Cerebellar nuclear complex (tissue), 1 donor: ENCODE data around the gene TRPM6.

Experiments used
- DNase-seq, 2 experiments: peaks; one replicate each; lab custom pipeline; 2025; lab: John Stamatoyannopoulos, UW

The TRPM6 gene

DNA sequence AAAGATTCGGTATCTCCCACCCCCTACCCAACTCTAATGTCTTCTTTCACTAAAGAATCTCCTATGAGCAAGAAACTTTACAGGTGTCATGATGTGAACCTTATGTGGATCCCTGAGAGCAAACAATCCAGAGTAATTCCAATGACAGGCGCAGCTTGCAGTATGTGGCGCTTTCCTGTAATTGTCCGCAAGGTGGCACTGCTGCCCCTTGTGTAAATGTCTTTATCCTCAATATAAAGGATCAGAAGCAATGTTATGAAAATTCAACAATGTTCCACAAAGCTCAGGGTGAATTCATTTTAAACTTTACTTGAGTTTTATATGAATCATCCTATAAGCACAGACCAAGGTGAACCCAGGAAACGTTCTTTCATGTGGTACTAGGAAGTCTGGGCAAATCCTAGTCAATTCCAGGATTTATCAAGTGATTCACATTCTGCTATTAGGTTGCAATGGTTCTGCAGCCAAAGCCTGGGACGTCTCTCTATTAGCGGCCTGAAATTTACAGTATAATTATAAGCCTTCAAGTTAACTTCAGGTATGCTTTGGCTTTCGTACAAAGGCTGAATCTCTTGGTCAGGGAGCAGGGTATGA, 113.7 kb downstream of the TRPM6 start:
- DNase-seq, result peak in 1 of 2 experiments; percentile 9

GRCh38 chr9:74772121-74772520, 115.6 kb downstream of the TRPM6 start:
- DNase-seq, result no peak

- no peak for DNase-seq
Measured at GRCh38 chr9:74771672-74772071, 116.0 kb downstream of the TRPM6 start.

DNA sequence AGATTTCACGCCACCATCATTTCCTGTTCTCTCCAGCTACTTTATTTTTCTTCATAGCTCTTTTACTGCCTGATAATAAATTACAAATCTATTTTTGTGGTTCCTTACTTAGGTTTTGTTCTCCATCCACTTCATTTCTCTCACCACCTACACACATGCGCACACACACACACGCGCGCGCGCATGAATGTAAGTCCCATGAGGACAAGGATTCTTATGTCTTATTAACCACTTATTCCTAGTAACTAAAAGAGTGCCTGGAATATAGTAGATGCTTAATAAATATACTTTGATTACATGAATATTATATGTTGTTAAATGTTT, 116.5 kb downstream of the TRPM6 start:
- no peak for DNase-seq

DNA sequence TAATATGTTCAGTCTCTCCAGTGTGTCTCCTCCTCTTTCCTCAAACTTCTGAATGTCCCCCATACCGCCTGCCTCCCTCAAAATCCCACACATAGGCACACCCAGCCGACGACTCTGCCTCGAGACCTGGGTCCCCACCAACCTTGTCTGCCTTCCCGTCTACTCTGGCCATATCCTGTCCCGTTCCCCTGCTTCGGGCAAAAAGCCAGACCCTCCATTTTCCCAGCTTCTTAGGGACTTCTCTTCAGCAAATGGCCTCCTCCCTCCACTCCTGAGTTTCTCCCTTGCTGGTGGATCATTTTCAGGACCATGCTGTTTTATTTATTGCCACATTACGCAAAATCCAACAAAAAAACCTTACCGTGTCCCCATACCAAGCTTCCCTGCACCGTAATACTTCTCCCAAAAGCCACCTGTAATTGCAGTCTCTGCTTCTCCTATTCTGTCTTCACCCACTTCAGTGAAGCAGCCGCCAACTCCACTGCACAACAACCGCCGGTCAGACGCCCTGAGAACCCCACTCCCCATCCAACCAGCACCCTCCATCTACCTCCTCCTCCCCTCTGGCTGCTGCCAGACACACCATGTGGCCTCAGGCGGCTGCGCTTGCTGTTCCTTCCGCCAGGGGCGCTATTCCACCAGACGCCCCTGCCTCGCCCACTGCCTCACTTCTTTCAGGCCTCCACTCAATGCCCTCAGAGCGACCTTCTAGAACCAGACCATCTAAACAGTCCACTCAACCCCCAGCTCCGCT, 117.0 kb downstream of the TRPM6 start:
- no peak for DNase-seq

GRCh38 chr9:74765481-74765971, 122.2 kb downstream of the TRPM6 start:
- DNase-seq, result no peak

GRCh38 chr9:74762950-74763349, 124.8 kb downstream of the TRPM6 start:
- no peak for DNase-seq

GRCh38 chr9:74760031-74760700, 127.6 kb downstream of the TRPM6 start:
- no peak for DNase-seq

DNA sequence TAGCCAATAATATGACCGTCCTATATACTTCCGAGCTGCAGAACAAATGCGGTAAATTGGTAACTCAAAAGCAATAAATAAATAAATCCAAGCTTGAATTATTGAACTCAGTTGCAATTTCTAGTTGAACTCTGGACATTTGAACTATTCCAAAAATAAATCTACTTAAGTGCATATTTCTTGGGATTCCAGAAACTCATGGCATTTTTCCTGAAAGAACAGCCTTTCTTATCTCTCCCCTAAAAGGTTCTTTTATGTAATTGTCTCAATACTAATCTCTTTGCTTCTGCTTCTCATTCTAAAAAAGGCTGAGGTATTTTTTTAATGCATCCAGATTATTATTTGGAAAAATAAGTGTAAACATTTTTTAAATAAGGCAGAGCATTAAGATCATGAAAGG, 131.7 kb downstream of the TRPM6 start:
- DNase-seq, result no peak

DNA sequence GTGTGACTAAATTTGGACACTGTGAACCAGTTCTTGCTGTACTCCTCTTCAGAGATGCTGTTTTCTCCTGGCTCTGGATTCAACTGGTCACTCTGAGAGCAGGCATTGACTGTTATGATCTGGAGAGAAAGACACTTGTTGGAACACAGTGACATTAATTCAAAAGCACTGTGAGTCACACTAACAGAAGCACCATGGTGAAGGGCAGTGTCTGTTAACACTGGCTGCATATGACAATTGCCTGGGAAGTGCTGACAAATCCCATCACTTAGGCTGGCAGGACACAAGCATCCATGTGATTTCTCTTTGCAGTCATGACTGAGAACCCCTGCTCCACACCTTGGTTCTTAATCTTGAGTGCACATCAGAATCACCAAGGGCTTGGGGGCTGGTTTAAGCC, 132.4 kb downstream of the TRPM6 start:
- DNase-seq, result no peak

DNA sequence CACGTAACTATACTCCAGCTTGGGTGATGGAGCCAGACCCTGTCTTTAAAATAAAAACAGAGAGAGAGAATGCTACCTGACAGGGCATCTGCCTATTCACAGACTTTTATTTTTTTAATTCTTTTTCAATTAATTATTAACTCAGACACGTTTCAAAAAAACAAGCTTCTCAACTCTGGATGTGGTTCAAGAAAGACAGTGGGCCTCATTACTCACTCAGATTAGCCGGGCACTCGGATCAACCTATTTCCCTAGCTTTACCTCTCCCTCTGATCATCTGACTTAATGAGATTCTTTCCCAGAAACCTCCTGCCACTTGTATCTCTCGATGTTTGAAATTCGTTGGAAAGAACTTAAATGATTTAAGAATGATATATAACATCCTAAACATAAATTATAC, 134.1 kb downstream of the TRPM6 start:
- no peak for DNase-seq

GRCh38 chr9:74748966-74749365, 138.8 kb downstream of the TRPM6 start:
- DNase-seq, result no peak

GRCh38 chr9:74742792-74743730, 144.7 kb downstream of the TRPM6 start:
- DNase-seq, result no peak

GRCh38 chr9:74742191-74742790, 145.4 kb downstream of the TRPM6 start:
- DNase-seq, result no peak

- DNase-seq, result no peak
Measured at GRCh38 chr9:74736646-74737045, 151.1 kb downstream of the TRPM6 start.

GRCh38 chr9:74735761-74736160, 152.0 kb downstream of the TRPM6 start:
- DNase-seq, result no peak

DNA sequence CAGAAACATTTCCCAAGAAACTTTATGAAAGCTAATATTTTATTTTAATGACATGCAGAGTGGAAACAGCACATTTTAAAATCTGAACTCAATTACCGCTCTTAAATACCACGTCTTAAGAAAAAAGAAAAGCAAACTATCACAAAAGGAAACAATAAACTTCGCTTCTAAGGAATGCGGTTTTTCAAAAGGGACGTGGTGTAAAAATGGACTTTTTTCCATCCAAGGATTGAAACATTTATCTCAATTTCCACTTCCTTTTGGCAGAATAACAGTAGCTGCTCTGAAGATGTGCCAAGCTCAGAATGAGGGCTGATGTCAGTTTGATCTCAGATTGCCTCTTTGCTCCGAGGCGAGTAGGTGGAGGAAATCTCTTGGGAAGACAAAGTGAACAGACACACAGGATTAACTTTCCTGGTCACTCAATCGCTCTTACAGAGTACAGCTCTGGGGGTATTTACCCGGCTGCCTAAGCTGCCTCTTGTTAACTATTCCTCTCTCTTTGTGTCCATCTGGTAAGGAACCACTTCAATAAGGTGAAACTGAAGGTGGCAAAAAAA, 158.5 kb downstream of the TRPM6 start:
- DNase-seq, result no peak

- DNase-seq, result no peak
Measured at GRCh38 chr9:74728176-74728575, 159.5 kb downstream of the TRPM6 start.

- no peak for DNase-seq
Measured at GRCh38 chr9:74726581-74726980, 161.1 kb downstream of the TRPM6 start.

DNA sequence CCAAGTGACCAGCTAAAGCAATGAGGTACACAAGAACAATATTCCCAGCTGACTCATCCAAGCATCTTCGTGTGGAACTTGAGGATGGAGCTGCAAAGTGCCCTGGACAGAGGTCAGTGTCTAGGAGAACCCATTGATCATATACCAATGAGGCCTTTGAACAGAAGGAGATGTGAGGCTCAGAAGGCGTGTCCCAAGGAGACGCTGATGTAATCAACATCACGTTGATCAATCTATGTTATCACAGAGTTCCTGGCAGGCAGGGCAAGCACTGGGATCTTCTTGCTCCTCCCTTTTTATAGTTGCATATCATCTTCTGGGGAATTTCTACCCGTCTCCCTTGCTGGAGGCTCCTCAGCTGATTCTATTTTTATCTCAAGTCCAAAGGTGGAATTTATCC, 163.4 kb downstream of the TRPM6 start:
- no peak for DNase-seq
